ENCODE data around the gene RABAC1. TPM values are rescaled to one million over a fixed set of nuclear protein-coding genes. Genes with fewer than 3 reads are reported as not detected.
A peak's percentile ranks its signal among the peaks of the same experiment; 100 is the strongest.

RABAC1 gene
- total RNA-seq, 2 experiments from 2014 or later: 96.0 to 102 TPM

- Mint-ChIP-seq H3K9me3 (no peaks in the 10 kb centered on the region), H3K27ac (no peak overlapping the region), H3K4me3 (peak overlapping the region; percentile 80), H3K27me3 (no peaks in the 10 kb centered on the region), H3K36me3 (ENCODE audit: low read depth) (peaks cover 6% of the 10 kb centered on the region), H3K4me1 (ENCODE audit: low read depth) (peaks cover 36% of the 10 kb centered on the region)
- TF ChIP-seq CTCF (IDR thresholded peaks at IDR 0.05): no peak
- ChIA-PET CTCF (interaction anchor here (2.5 kb wide), 1 partner anchor 54 kb away, joined by 9 read pairs; no protein-coding TSS in a partner anchor), POLR2A (interaction anchor here (0.5 to 4.7 kb wide), 11 partner anchors 13 to 1462 kb away, joined by 3 to 62 read pairs (median 6); partner anchors contain the start of genes ARHGEF1 and RPS19)
- H3K27ac ChIP-seq (ENCODE audit: low read depth in 1 of 2, low read length in 2 of 2): peak overlapping the region in 1 of 2 donors; percentile 42
- H3K4me3 ChIP-seq (ENCODE audit: low read length): peak overlapping the region; percentile 71
- intact Hi-C loops (cut with DNase I, micrococcal nuclease): loop anchor here (2.0 to 5.0 kb wide), 3 partner anchors 15 to 40 kb away; no protein-coding TSS in a partner anchor
- ATAC-seq (ENCODE audit: poor library complexity): peak; percentile 27
- no peaks in the 10 kb centered on the region for H3K9me3 ChIP-seq (ENCODE audit: control insufficient read depth in 1 of 2, insufficient read depth in 1 of 2, low read length in 2 of 2)
- peaks cover 0 to 3% of the 10 kb centered on the region in 2 experiments for H3K27me3 ChIP-seq (ENCODE audit: control insufficient read depth in 1 of 2, insufficient read depth in 2 of 2, low read length in 2 of 2)
- peaks cover 34% of the 10 kb centered on the region for H3K4me1 ChIP-seq (ENCODE audit: insufficient read depth, low read length)
- H3K36me3 ChIP-seq (ENCODE audit: insufficient read depth, low read length): no peaks in the 10 kb centered on the region
- peak in 8 of 14 experiments; percentile 27 to 70 (median 54) for DNase-seq
These were observed 31.5 kb downstream of the RABAC1 start for GRCh38 chr19:41927497-41928192.

GRCh38 chr19:41926763-41927496 is 32.2 kb downstream of the RABAC1 start:
- CTCF ChIA-PET: no interaction called here
- H3K27ac Mint-ChIP-seq: no peak overlapping the region
- H3K36me3 Mint-ChIP-seq (ENCODE audit: low read depth): peaks cover 6% of the 10 kb centered on the region
- DNase-seq (no peak), ATAC-seq (ENCODE audit: poor library complexity) (no peak)
- POLR2A ChIA-PET: interaction anchor here (1.7 to 4.7 kb wide), 7 partner anchors 15 to 56 kb away, joined by 4 to 62 read pairs (median 8); partner anchors contain the start of gene ARHGEF1
- no peak for TF ChIP-seq CTCF (IDR thresholded peaks at IDR 0.05)
- no peaks in the 10 kb centered on the region for H3K9me3 Mint-ChIP-seq
- Histone ChIP-seq H3K27ac (ENCODE audit: low read depth in 1 of 2, low read length in 2 of 2) (no peak overlapping the region), H3K27me3 (ENCODE audit: control insufficient read depth in 1 of 2, insufficient read depth in 2 of 2, low read length in 2 of 2) (peaks cover 0 to 3% of the 10 kb centered on the region in 2 experiments), H3K4me1 (ENCODE audit: insufficient read depth, low read length) (peaks cover 41% of the 10 kb centered on the region), H3K4me3 (ENCODE audit: low read length) (no peak overlapping the region), H3K36me3 (ENCODE audit: insufficient read depth, low read length) (no peaks in the 10 kb centered on the region), H3K9me3 (ENCODE audit: control insufficient read depth in 1 of 2, insufficient read depth in 1 of 2, low read length in 2 of 2) (no peaks in the 10 kb centered on the region)
- intact Hi-C loops (cut with DNase I, micrococcal nuclease): loop anchor here in 1 of 2 experiments (5.0 kb wide), 1 partner anchor 40 kb away; no protein-coding TSS in a partner anchor
- H3K27me3 Mint-ChIP-seq: peaks cover 6% of the 10 kb centered on the region
- no peak overlapping the region for H3K4me3 Mint-ChIP-seq
- H3K4me1 Mint-ChIP-seq (ENCODE audit: low read depth): peaks cover 41% of the 10 kb centered on the region

- Histone ChIP-seq H3K36me3 (ENCODE audit: insufficient read depth, low read length) (no peaks in the 10 kb centered on the region), H3K9me3 (ENCODE audit: control insufficient read depth in 1 of 2, insufficient read depth in 1 of 2, low read length in 2 of 2) (no peaks in the 10 kb centered on the region), H3K27me3 (ENCODE audit: control insufficient read depth in 1 of 2, insufficient read depth in 2 of 2, low read length in 2 of 2) (peaks cover 0 to 3% of the 10 kb centered on the region in 2 experiments), H3K4me3 (ENCODE audit: low read length) (no peak overlapping the region), H3K4me1 (ENCODE audit: insufficient read depth, low read length) (peaks cover 43% of the 10 kb centered on the region), H3K27ac (ENCODE audit: low read depth in 1 of 2, low read length in 2 of 2) (no peak overlapping the region)
- ATAC-seq (ENCODE audit: poor library complexity) (no peak), DNase-seq (no peak)
- Mint-ChIP-seq H3K9me3 (no peaks in the 10 kb centered on the region), H3K27me3 (peaks cover 9% of the 10 kb centered on the region), H3K36me3 (ENCODE audit: low read depth) (peaks cover 6% of the 10 kb centered on the region), H3K27ac (no peak overlapping the region), H3K4me1 (ENCODE audit: low read depth) (peaks cover 38% of the 10 kb centered on the region), H3K4me3 (no peak overlapping the region)
- intact Hi-C loops (cut with DNase I, micrococcal nuclease): loop anchor here in 1 of 2 experiments (5.0 kb wide), 1 partner anchor 39 kb away; no protein-coding TSS in a partner anchor
- POLR2A ChIA-PET: no interaction called here
- TF ChIP-seq CTCF (IDR thresholded peaks at IDR 0.05): no peak
- CTCF ChIA-PET: no interaction called here
These were observed 32.9 kb downstream of the RABAC1 start for GRCh38 chr19:41926028-41926762.
